B cell (primary cell): Measurements from ENCODE around the gene NUDT10.

Experiments
- EZH2 ChIP-seq: IDR thresholded peaks from 2 replicates; pipeline ENCODE4 v1.6.1; 2012; ENCODE audit warnings: borderline replicate concordance, low read depth, mild to moderate bottlenecking, moderate library complexity, low read length; ENCODE audit not compliant: insufficient read depth, poor library complexity, severe bottlenecking
- TF ChIP-seq, protein P1 (sequence below): fragments of 200-600 bp; IDR thresholded peaks from one replicate; pipeline ENCODE4 v1.8.0; 2022; ENCODE audit warnings: antibody characterized with exemption, mild to moderate bottlenecking

DNA sequence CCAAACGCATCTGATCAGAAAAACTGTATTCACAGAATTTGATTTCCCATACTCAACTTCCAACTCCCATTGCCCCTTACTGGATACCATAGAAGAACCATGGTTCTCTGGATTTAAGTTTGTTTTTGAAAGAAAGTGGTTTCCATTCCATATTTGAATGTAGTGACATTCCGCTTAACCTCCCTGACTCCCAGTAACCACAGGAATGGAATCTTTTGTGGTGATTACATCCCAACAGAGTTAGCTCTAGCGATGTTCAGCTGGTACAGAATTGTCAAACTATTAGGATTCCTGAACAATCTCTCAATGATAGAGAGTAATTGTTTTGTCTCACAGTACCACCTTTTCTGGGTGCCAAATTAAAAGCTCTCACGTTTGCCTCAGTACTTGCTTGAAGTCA is 1.7 kb downstream of the NUDT10 start:
- TF ChIP-seq, protein P1, sequence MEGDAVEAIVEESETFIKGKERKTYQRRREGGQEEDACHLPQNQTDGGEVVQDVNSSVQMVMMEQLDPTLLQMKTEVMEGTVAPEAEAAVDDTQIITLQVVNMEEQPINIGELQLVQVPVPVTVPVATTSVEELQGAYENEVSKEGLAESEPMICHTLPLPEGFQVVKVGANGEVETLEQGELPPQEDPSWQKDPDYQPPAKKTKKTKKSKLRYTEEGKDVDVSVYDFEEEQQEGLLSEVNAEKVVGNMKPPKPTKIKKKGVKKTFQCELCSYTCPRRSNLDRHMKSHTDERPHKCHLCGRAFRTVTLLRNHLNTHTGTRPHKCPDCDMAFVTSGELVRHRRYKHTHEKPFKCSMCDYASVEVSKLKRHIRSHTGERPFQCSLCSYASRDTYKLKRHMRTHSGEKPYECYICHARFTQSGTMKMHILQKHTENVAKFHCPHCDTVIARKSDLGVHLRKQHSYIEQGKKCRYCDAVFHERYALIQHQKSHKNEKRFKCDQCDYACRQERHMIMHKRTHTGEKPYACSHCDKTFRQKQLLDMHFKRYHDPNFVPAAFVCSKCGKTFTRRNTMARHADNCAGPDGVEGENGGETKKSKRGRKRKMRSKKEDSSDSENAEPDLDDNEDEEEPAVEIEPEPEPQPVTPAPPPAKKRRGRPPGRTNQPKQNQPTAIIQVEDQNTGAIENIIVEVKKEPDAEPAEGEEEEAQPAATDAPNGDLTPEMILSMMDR = no peak
- TF ChIP-seq EZH2 = no peak
